Measurements from ENCODE around the gene CXorf58.

GRCh38 chrX:23932046-23932445 lies 24.2 kb downstream of the CXorf58 start:
- TF ChIP-seq ELF4 (IDR thresholded peaks at IDR 0.05) (no peak), FOXA1 (IDR thresholded peaks at IDR 0.05) (no peak), LEF1 (IDR thresholded peaks at IDR 0.05; ENCODE audit: borderline replicate concordance) (no peak), L3MBTL2 (conservative IDR thresholded peaks at IDR 0.05) (no peak), SUZ12 (IDR thresholded peaks at IDR 0.05) (no peak), TARDBP (IDR thresholded peaks at IDR 0.05) (no peak), PKNOX1 (IDR thresholded peaks at IDR 0.05) (no peak), BHLHE40 (IDR thresholded peaks at IDR 0.05; ENCODE audit: borderline replicate concordance) (no peak), NFRKB (IDR thresholded peaks at IDR 0.05) (no peak), CTBP1 (IDR thresholded peaks at IDR 0.05; ENCODE audit: borderline replicate concordance) (no peak), SP1 (IDR thresholded peaks at IDR 0.05) (no peak), ZNF384 (IDR thresholded peaks at IDR 0.05) (no peak), ARNT (IDR thresholded peaks at IDR 0.05) (no peak)
